ENCODE data around the gene ASS1.

ASS1 gene

DNA sequence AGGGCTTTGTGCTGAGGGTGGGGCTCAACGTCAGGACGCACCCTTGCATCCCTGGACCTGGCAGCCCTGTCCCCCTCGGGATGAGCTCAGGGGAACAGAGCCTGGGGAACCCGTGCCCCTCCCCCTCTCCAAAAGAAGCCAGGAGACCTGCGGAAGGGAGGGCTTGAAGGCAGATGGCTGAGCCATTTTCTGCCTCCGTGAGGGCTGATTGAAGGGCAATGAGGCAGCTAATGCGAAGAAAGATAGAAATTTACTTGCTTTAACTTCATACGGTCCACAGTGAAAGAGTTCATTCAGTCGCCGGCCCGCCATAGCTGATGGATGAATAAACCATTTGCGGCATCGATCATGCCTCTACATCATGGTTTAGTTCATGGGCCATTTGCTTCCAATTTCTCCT lies 28.8 kb downstream of the ASS1 start:
- DNase-seq (ENCODE audit: low read depth), result no peak

DNA sequence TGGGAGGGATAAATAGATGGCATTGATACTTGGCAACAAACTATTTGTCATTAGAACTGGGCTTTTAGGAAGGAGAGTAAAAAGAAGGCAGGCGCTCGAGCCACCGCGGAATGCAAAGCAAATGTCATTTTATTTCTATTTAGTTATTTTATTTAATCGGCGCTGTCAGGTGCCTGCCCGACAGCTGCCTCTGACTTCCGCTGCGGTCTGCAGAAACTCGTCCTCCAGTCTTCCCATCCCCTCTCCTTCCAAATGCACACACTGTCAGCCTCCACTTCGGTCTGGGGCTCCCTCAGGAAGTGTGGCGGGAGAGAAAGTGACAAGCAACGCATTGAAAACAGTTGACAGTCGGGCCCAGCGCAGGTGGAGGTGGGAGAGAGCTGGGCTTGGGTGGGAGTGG lies 29.3 kb downstream of the ASS1 start:
- no peak for DNase-seq (ENCODE audit: low read depth)

DNA sequence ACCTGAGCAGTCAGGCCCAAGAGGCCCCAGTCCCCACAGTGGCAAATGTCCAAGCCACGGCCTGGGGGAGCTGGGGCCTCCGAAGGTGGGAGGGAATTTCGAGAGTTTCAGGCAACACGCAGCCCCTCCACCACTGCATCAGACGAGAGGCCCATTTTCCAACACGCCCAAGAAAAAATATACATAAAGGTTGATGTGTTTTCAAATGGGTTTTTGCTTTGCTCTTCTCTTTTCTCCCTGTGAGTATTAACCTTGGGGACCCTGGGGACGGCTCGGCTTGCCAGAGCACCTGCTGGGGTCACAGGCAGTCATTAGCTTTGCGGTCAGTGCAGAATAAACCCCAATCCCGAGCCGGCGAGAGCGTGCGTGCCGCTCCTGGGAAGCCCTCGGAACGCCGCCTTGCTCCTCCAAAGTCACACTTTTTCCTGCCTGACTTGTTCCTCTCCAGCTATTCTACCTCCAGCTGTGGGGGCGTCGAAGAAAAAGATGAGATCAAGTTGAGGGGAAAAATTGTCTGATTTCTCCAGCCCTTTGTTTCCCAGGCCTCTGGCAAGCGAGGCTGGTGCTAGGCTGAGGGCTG lies 31.5 kb downstream of the ASS1 start:
- DNase-seq (ENCODE audit: low read depth), result no peak

DNA sequence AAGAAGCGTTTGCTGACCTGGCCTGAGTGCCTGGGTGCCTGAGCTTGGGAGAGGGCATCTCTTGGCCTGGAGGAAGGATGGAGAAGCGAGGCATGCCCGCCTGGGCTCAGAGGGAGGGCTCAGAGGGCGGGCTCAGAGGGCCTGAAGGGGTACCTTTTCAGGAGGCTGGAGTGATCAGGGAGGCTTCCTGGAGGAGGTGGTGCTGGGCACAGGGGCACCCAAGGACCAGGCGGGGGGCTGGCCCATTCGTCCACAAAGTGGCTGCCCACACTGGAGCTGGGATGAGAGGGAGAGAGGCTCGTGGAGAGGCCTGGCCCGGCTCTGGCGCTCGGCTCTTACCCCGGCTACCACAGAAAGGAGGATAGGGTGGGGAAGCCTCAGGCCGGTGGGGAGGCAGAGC lies 32.8 kb downstream of the ASS1 start:
- DNase-seq (ENCODE audit: low read depth), result no peak

DNA sequence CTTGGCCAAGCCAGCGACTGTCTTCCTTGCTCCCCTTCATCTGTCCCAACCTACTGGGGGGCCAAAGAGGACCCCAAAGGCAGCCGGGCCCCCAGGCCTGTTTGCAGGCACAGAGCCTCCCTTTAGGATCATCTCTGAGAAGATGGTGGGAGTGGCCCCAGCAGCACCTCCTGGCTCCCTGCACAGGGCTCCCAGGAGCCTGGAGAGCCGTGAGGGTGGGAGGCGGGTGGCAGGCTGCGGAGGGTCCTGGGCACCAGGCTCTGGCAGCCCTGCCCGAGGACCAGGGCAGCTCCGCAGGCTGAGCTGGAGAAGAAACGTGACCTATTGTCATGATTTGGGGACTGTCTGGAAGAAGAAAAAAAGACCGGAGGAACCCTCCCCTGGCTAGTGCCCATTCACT lies 33.4 kb downstream of the ASS1 start:
- no peak for DNase-seq (ENCODE audit: low read depth)

DNA sequence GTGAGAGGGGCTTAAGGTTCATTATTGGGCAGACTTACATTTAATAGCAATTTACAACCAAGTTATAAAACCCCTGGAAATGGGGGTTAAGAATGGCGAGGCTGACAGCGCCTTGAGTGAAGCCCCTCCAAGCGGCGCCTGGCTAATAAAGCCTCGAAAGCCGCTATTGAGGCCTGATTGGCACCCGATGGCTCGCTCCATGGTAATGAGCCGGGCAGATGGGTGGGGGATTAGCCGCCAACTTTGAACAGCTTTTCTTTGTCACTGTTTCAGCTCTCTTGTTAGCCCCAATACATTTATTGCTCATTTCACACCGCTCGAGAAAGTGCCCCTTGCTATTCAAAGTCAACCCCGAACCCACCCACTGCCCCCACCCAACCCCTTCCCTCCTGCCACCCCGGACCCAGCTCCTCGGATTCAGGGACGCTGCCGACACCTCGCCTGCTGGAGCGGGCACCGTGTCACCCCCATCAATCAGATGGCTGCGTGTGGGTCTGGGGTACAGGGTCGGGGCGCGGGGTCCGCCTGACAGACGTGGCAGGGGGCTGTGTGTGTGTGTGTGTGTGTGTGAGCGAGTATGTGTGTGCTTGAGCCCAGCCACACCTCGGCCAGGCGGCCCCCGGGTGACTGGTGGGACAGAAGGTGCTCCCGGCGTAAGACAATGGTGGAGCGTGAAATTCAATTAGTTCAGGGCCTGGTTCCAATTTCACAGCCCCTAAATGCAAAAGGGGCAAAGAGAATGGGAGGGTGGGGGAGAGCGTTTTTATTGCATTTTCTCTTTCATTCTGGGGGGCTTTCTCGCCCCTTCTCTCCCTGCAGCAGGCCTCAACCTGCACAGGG lies 34.2 kb downstream of the ASS1 start:
- no peak for DNase-seq (ENCODE audit: low read depth)

DNA sequence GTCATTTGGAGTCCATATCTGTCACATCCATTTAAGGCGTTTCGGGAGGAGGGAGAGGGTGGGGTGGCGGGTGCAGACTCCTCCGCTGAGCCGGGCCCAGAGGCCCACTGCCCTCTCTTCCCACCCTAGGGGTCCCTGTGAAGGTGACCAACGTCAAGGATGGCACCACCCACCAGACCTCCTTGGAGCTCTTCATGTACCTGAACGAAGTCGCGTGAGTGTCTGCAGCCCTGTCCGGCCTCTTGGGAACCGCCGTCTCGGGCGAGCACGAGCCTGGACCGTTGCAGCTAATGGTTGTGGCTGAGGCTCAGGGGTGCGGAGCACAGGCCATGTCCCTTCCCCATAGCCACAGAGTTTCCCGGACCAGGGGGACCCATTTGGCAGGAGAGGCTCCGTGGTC lies 34.8 kb downstream of the ASS1 start:
- DNase-seq (ENCODE audit: low read depth), result no peak

DNA sequence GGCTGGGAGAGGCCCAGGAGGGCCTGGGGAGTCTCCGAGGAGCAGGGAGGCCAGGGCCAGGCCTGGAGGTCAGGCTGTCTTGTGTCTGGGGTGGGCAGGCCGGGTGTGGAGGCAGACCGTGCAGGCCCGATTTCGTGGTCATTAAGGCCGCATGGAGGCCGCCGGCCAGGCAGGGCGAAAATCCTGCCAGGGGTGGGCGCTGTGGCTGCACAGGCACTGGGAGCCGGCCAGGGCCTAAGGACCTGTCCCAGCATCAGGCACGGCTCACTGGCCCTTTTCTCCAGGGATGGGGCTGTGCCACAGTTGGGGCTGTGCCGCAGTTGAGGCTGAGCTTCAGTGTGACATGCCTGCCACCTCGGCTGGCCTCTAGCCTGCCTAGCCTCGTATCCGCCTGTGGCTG lies 35.9 kb downstream of the ASS1 start:
- DNase-seq (ENCODE audit: low read depth), result no peak

DNA sequence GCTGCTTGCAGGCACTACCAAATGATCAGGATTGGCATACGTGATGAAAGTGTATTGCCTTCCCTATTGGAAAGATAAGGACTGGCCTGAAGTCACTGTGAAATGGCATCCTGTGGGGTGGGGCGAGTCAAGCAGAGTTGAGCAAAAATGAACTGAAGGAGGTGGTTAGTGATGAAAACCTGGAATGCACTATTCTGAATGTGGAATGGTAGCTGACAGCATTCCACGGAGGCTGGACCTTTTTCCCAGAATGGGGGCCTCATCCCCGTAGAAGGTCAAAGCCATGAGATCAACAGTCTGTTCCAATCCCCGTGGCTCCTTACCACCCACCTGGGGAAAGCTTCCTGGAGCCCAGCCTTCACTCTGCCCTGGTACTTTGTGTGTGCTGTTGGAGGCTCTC lies 37.7 kb downstream of the ASS1 start:
- DNase-seq (ENCODE audit: low read depth), result no peak

DNA sequence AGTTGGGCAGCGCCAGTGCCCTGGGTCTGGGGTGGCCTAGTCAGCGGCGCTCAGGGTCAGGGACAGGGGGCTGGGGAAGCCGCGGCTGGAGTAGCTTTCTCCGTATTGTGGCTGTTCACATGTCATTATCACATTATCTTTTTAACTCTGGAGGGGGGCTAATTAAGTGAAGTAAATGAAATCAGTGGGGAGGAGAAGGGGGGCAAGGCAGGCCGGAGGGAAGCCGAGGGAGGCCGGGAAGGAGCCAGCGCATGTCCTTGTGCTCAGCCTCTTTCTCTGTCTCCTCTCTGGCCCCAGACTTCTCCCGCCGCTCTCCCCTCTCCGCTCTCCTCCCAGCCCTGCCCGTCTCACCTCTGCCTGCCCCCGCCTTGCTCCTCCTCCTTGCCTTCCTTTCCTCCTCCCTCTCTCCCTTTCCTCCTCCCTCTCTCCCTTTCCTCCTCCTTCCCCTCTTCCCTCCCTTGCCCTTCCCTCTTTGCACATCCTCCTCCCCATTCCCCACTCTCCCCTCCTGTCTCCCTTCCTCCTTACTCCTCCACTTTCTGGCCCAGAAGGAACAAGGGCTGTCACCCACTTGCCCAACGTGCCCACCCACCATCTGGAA lies 38.7 kb downstream of the ASS1 start:
- DNase-seq (ENCODE audit: low read depth), result no peak

DNA sequence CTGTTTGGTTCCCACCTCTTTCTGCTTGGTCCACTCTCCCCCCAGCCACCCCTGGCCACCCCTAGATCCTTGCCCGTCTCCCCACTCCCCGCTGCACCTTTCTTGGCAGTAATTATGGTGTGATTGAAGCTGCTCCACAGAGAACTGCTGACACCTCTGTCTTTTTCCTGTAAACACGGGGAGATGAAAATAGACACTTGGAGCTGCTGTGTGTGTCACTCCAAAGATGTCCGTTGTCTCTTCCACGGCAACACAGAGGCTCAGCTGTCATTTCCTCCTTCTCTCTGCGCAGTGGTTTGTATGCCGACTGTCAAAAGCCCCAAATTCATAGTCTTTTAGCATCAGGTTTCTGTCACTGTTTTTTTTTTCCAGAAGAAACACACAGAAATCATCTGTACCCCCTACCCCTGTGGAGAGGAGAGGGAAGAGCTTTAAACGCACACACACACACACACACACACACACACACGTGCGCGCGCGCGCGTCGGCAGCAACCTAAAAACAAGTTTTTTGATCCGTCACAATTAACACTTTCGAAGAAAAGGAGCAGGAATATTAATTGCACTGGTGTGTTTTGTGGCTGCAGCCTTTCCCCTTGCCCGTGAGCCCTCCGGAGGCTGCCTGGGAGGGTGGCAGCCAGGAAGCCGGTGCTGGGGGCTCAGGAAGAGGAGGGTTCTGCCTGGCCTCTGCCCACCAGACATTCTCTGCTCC lies 39.8 kb downstream of the ASS1 start:
- no peak for DNase-seq (ENCODE audit: low read depth)

DNA sequence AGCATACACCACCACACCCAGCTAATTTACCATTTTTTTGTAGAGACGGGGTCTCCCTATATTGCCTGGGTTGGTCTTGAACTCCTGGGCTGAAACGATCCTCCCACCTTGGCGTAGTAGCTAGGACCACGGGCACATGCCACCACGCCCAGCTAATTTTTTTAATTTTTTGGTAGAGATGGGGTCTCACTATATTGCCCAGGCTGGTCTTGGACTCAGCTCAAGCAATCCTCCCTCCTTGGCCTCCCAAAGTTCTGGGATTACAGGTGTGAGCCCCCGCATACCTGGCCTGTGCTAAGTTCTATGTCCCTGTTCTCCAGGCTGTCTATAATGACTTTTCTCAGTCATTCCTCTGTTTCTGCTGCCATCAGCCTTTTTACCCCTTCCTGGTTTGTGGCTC lies 41.3 kb downstream of the ASS1 start:
- DNase-seq (ENCODE audit: low read depth), result no peak

DNA sequence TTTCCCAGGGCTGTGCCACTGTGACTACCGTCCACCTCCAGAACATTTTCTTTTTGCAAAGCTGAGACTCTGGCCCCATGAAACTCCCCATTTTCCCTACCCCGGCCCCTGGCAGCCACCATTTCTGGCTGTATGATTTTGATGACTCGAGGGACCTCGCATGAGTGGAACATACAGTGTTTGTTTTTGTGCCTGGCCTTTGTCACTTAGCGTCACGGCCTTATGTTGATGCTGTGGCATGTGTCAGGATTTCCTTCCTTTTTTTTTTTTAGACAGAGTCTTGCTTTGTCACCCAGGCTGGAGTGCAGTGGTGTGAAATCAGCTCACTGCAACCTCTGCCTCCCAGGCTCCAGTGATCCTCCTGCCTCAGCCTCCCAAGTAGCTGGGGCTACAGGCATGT lies 42.7 kb downstream of the ASS1 start:
- no peak for DNase-seq (ENCODE audit: low read depth)

DNA sequence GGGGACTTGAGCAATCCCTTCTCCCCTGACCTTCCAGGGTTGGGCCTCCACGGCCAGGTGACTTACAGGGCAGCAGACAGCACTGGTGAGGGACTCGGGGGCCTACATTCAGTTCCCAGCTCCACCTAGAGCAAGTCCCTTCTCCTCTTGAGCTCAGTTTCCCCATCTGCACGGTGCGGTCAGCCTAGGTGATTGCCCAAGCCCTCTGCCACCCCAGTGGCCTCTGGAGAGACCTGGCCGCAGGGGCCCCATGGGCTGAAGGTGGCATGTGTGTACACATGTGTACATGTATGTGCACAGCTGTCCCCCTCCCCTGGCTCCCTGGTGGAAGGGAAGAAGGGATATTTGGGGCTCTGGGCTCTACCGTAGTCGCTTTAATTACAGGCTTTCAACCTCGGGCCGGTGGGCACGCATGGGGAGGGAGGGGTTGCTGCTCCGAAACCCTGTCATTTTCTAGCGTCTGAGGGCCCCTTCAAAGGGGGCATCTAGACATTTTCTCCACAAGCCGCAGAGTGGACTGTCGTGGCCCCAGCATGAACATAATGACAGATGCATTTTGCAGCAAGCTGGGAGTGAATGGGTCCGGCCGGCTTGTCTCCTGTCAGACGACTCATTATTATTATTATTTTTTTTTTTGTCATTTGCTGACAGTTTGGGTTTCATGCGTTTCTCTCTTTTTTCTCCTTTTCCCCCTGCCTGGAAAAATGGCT lies 44.0 kb downstream of the ASS1 start:
- DNase-seq (ENCODE audit: low read depth), result no peak

DNA sequence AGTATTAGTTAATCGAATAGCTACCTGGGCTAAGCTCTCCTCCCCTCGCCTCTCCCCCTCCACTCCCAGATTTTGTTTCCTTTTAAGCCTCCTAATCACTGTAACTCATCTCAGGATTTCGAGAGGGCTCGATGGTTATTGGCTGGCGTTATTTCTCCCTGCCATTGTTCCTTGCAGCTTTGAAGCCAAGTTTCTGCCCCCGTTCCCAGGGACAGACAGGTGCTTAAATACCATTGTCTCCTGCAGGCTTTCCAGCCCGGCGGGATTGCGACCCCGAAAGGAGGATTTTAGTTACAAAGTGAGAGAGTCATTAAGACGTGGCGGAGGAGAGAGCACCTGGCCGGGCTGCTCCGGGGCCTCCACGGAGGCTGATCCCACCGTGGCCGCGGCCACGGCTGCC lies 46.2 kb downstream of the ASS1 start:
- DNase-seq (ENCODE audit: low read depth), result no peak

DNA sequence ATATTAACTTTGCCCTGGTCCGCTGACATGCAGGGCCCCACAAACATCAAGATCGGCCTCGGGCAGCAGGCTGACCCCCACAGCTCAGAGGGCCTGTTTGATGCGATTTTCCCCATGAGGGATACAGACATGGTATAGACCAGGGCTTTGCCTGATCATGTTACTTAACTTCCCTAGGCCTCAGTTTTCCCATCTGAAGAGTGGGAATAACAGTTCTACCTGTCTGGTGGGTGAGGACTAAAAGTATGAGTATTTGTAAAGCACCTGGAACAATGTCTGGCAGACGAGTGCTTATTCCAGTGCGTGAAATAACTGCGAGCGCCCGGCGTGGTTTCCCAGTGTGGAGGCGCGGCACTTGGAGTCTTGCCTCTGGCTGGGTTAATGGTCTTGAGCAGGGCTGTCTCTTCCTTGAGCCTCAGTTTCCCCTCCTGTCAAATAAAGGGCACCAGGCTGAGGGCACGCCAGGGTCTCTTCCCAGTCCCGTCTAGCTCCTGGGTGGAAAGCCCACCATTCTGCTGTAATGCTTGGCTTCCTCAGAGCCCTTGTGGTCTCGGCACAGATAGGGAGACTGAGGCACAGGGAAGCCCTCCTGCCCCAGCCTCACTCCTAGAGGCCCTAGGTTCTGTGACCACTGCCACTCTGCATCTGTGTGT lies 47.2 kb downstream of the ASS1 start:
- DNase-seq (ENCODE audit: low read depth), result no peak

DNA sequence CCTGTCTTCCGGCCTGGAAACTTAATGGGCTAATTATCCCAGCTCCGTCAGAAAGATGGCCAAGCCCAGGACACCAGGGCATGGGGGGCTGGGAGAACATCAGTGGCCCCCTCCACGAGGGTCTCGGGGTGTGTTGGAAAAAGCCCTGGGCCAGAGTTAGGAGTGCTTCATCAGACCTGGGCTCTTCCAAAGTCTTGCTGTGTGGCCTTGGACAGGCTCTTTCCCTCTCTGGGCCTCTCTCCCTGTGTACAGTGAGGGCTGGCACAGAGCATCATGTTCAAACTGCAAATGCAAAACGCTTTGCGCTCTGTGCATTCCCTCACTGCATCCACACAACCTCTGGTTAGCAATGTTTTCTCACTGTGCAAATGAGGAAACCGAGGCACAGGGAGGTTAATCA lies 48.3 kb downstream of the ASS1 start:
- DNase-seq (ENCODE audit: low read depth), result no peak

DNA sequence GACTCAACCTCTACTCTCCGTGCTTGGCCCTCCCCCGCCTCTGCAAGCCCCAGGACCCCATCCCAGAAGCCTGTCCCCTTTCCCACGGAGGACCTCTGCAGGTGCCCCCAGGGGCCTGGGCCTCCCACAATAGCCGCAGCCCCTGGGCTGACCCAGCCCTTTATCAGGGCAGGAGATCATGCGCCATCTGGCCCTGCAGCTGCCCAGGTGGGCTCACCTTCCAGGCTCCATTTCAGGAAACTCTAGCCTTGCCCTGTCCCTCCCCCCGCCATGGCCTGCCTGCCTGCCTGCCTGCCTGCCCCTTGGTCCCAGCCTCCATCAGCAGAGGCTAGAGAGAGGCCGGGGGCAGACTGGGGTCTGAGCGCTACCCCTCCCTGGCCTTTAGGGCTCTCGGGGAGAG lies 48.7 kb downstream of the ASS1 start:
- DNase-seq (ENCODE audit: low read depth), result no peak

DNA sequence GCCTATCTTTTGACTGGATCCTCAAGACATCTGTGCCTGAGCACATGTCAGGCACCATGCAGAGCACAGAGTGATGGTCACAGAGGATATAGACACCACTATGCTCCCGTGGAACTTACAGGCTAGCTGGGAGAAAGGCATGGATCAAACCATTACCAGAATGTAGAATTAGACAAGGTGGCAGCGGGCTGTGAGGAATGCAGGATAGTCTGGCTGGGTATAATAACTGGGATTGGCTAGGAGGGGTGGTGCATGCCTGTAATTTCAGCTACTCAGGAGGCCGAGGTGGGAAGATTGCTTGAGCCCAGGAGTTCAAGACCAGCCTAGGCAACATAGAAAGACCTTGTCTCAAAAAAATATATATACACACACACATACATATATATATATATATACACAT lies 50.3 kb downstream of the ASS1 start:
- DNase-seq (ENCODE audit: low read depth), result no peak

DNA sequence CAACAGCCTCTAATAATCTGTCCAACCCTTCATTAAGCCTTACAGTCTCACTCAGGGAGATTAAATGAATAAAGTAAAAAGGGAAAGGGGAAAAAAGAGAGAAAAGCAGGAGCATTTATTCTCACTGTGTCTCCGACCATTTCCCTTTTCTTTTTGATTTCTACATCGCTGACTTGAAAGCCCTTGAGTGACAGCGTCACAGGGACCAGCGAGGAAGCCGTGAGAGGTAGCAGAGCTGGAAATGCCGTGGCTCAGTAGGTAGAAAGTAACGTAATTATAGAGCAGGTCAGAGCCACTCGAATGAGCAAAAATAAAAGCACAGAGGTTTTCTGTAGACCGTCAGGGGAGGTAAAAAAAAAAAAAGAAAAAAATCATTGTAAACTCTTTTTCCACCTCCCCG lies 52.4 kb downstream of the ASS1 start:
- DNase-seq (ENCODE audit: low read depth), result no peak

DNA sequence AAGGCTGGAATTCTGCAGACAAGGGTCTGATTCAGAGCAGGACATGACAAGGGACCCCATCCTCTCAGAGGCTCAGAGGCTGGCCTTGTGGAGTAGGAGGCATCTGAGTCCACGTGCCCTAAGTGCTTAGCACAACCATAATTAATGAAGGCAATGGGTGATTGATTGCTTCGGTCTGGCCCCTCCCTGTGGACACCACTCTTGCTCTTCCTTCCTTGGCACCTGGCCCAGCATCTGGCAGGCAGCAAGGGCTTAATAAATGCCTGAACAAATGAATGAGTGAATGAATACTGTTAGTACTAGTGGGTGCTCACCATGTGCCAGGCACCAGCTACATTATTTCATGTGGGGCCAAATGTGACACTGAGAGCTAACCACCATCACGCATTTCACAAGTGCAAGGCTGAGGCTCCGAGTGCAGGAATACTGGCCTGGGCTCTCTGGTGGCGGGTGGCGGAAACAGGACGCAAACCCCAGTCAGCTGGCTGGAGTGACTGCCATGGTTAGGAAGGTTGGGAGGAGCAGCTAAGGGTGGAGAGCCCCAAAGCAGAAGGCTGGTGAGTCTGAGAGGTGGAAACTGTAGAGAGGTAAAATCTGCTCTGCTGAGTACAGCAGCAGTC lies 53.6 kb downstream of the ASS1 start:
- DNase-seq (ENCODE audit: low read depth), result no peak
